Endothelial cell of umbilical vein (primary cell): ENCODE results near the gene PDZD4. TPM values are rescaled to one million over a fixed set of nuclear protein-coding genes. Genes with fewer than 3 reads are reported as not detected.

Experiments used
- BruUV-seq: library from RNA; stranded (reverse); fragments of 400-500 nt; replicated peaks from 2 replicates; lab custom pipeline; 2021; lab: Mats Ljungman, UMichigan
- CTCF ChIA-PET: fragments of 300-600, 350-600 bp; sonication (Branson Sonifier 250); formaldehyde crosslinking; loops from one replicate; lab custom pipeline; 2021; ENCODE audit warnings: antibody characterized with exemption, inconsistent platforms; lab: Charles Lee
- POLR2A ChIA-PET: fragments of 300-600, 350-600 bp; sonication (Branson Sonifier 250); formaldehyde crosslinking; loops from one replicate; lab custom pipeline; 2021; ENCODE audit warnings: antibody characterized with exemption, inconsistent platforms; lab: Charles Lee
- DNase-seq: peaks from one replicate; pipeline ENCODE4 v3.0.0-alpha.2; 2011; ENCODE audit warnings: low read depth, low spot score
- FAIRE-seq: peaks from 2 replicates; lab custom pipeline; 2011; peaks lifted over from hg19 to GRCh38; lab: Jason Lieb, UNC
- H2AFZ ChIP-seq: 2 replicates; pipeline ENCODE4 v1.6.0; 2012; ENCODE audit warnings: low read depth, low read length, control low read depth, inconsistent platforms
- H3K27ac ChIP-seq: 2 replicates; pipeline ENCODE4 v1.5.1; 2011; ENCODE audit warnings: low read depth, mild to moderate bottlenecking, control low read depth, low read length, moderate library complexity; ENCODE audit not compliant: insufficient read depth
- H3K27me3 ChIP-seq, 2 experiments: 2 replicates each; pipeline versions ENCODE4 v1.6.0 to v1.6.1; 2011; ENCODE audit warnings: low read length in 2 of 2, mixed read lengths in 1 of 2; ENCODE audit not compliant: control insufficient read depth in 2 of 2, insufficient read depth in 2 of 2
- H3K36me3 ChIP-seq, 2 experiments: 2 replicates in 1 of 2; 3 replicates in 1 of 2; pipeline ENCODE4 v1.5.1; 2011; ENCODE audit warnings: low read length in 2 of 2, mild to moderate bottlenecking in 1 of 2, moderate library complexity in 1 of 2; ENCODE audit not compliant: control insufficient read depth in 2 of 2, insufficient read depth in 2 of 2; ENCODE audit errors: extremely low read depth in 1 of 2
- H3K4me1 ChIP-seq: 3 replicates; pipeline ENCODE4 v1.5.1; 2011; ENCODE audit warnings: mild to moderate bottlenecking, low read length; ENCODE audit not compliant: control insufficient read depth, insufficient read depth; ENCODE audit errors: extremely low read depth
- H3K4me2 ChIP-seq: 2 replicates; pipeline ENCODE4 v1.6.1; 2011; ENCODE audit warnings: low read length, control low read depth, mixed read lengths; ENCODE audit not compliant: insufficient read depth
- H3K4me3 ChIP-seq, 3 experiments: fragments of 200-600 bp in 1 of 3; sonication (generic), shearing (Covaris generic) in 1 of 3; replicated peaks in 1 of 3; 2 replicates each; pipeline ENCODE4 v1.5.1; 2011 to 2016; ENCODE audit warnings: control low read depth in 3 of 3, low read length in 3 of 3, mild to moderate bottlenecking in 2 of 3, inconsistent platforms in 1 of 3, low read depth in 1 of 3, moderate library complexity in 1 of 3; ENCODE audit not compliant: insufficient read depth in 1 of 3
- H3K79me2 ChIP-seq: 2 replicates; pipeline ENCODE4 v1.6.0; 2012; ENCODE audit warnings: low read length, inconsistent platforms; ENCODE audit not compliant: control insufficient read depth, insufficient read depth
- H3K9ac ChIP-seq: replicated peaks from 2 replicates; pipeline ENCODE3; 2011; ENCODE audit warnings: low read length, control low read depth; ENCODE audit not compliant: insufficient read depth; ENCODE audit errors: extremely low read depth
- H3K9me1 ChIP-seq: replicated peaks from 3 replicates; pipeline ENCODE4 v1.6.0; 2011; ENCODE audit warnings: mild to moderate bottlenecking, low read length; ENCODE audit not compliant: control insufficient read depth, insufficient read depth; ENCODE audit errors: extremely low read depth
- H3K9me3 ChIP-seq: replicated peaks from 2 replicates; pipeline ENCODE4 v1.5.1; 2012; ENCODE audit warnings: low read length, inconsistent platforms; ENCODE audit not compliant: control insufficient read depth, insufficient read depth
- H4K20me1 ChIP-seq: replicated peaks from 2 replicates; pipeline ENCODE3; 2011; ENCODE audit warnings: mild to moderate bottlenecking, low read length; ENCODE audit not compliant: control insufficient read depth, insufficient read depth; ENCODE audit errors: extremely low read depth
- CTCF ChIP-seq, 2 donors: IDR thresholded peaks; 1 replicate in 1 of 2; 2 replicates in 1 of 2; pipeline ENCODE4 v1.5.1; 2011; ENCODE audit warnings: low read length in 2 of 2, mild to moderate bottlenecking in 2 of 2, moderate library complexity in 2 of 2, control low read depth in 1 of 2, inconsistent platforms in 1 of 2, low read depth in 1 of 2; ENCODE audit not compliant: insufficient read depth in 1 of 2; ENCODE audit errors: extremely low read depth in 1 of 2
- EZH2 ChIP-seq: IDR thresholded peaks from 2 replicates; pipeline ENCODE4 v1.6.1; 2012; ENCODE audit warnings: borderline replicate concordance, low read depth, mild to moderate bottlenecking, moderate library complexity, low read length, inconsistent platforms; ENCODE audit not compliant: severe bottlenecking
- FOS ChIP-seq: IDR thresholded peaks from 2 replicates; pipeline ENCODE4 v1.6.1; 2011; ENCODE audit warnings: mild to moderate bottlenecking, low read length, moderate library complexity, borderline replicate concordance; ENCODE audit not compliant: insufficient read depth
- GATA2 ChIP-seq: IDR thresholded peaks from 2 replicates; pipeline ENCODE4 v1.7.0; 2011; ENCODE audit warnings: low read depth, mild to moderate bottlenecking, moderate library complexity, mixed read lengths, low read length; ENCODE audit not compliant: insufficient read length, insufficient read depth
- JUN ChIP-seq: IDR thresholded peaks from 2 replicates; pipeline ENCODE4 v1.6.1; 2011; ENCODE audit warnings: borderline replicate concordance, low read depth; ENCODE audit not compliant: insufficient read length, insufficient read depth
- MAX ChIP-seq: IDR thresholded peaks from 2 replicates; pipeline ENCODE4 v1.6.1; 2011; ENCODE audit not compliant: insufficient read depth, insufficient read length
- MYC ChIP-seq: IDR thresholded peaks from one replicate; pipeline ENCODE4 v1.6.1; 2011; ENCODE audit warnings: mild to moderate bottlenecking, low read depth, low read length
- dilution Hi-C: fragments of 300-500 bp; cut with MboI; formaldehyde crosslinking; loops from one replicate; pipeline ENCODE4 v1.15.0; 2019; ENCODE audit warnings: low sequenced_read_pairs; ENCODE audit not compliant: extremely low pct_ligation_motif_present
- intact Hi-C: fragments of 100-400 bp; cut with micrococcal nuclease; formaldehyde crosslinking; loops from one replicate; pipeline ENCODE4 v1.10.0; 2022
- polyA plus RNA-seq, 4 experiments: library from polyadenylated mRNA; depleted of rRNA in 3 of 4; stranded (reverse) in 3 of 4; unstranded in 1 of 4; fragments of >200 nt; gene quantifications; 2 replicates each; pipeline versions ENCODE4 v1.2.1 to v1.2.3, GENCODE V29; 2011 to 2012; ENCODE audit warnings: missing spikeins in 1 of 4
- total RNA-seq: library from RNA; stranded (reverse); gene quantifications from 2 replicates; pipeline ENCODE4 v1.2.3, GENCODE V29; 2021

The PDZD4 gene
- total and polyA plus RNA-seq, 2 donors (not counting 3 experiments of a cell fraction or from before 2014, with no cell fraction given) = 0.07 to 0.09 TPM

GRCh38 chrX:153829549-153829798 is 870 bp downstream of the PDZD4 start:
- H3K4me2 ChIP-seq = no peak overlapping the region
- no peaks in the 10 kb centered on the region for H3K9me3 ChIP-seq
- no peak overlapping the region for H2AFZ ChIP-seq
- no TSS peak for BruUV-seq
- dilution Hi-C loops (no loop called here), intact Hi-C loops (no loop called here)
- CTCF ChIA-PET = no interaction called here
- no peak overlapping the region for H3K27ac ChIP-seq
- H3K9me1 ChIP-seq = no peaks in the 10 kb centered on the region
- no peaks in the 10 kb centered on the region for H3K4me1 ChIP-seq
- DNase-seq (no peak), FAIRE-seq (no peak)
- H3K9ac ChIP-seq = no peak overlapping the region
- no peak overlapping the region for H3K4me3 ChIP-seq
- H3K27me3 ChIP-seq = peaks cover 33 to 38% of the 10 kb centered on the region in 2 experiments
- no peak for TF ChIP-seq GATA2
- TF ChIP-seq MAX = no peak
- no peak for TF ChIP-seq JUN
- TF ChIP-seq FOS = no peak
- TF ChIP-seq MYC = no peak
- TF ChIP-seq CTCF (IDR thresholded peaks at IDR 0.05; ENCODE audit: extremely low read depth in 1 of 2, insufficient read depth in 1 of 2, low read depth in 1 of 2, low read length in 2 of 2) = no peak
- peak; percentile 92 for TF ChIP-seq EZH2
- H3K79me2 ChIP-seq = no peaks in the 10 kb centered on the region
- H4K20me1 ChIP-seq = no peaks in the 10 kb centered on the region
- POLR2A ChIA-PET = no interaction called here
- H3K36me3 ChIP-seq = no peaks in the 10 kb centered on the region
